ENCODE measurements around the gene DHFR2.
"Not testable (repeated sequence)": the region's sequence is repeated elsewhere in the genome, so short reads cannot be mapped to it uniquely, and the experiment has no call there.

Gene DHFR2

DNA sequence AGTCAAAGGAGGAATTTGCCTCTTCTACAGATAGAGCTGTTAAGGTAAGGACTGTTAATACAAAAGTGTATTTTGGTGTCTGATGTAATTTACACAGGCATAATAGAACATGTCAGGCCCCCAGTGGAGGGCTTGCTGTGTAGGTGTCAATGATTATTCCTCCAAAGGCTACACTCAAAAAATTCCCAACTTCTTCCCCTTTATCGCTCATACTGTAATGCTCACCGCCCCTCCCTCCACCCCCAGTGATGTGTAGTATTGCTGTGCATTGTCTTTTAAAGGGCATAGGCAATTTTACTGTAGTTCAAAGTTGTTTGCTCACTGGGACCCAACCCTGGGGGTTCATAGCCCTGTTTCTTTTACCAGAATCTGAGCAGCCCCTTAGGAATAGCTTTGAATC is 32.4 kb upstream of the DHFR2 start:
- DNase-seq (ENCODE audit: low read depth in 2 of 2): no peak
- no peak overlapping the region for H3K4me3 ChIP-seq (replicated peaks in 1 of 2; ENCODE audit: low read depth in 2 of 2, low read length in 2 of 2)
- TF ChIP-seq, protein P1, sequence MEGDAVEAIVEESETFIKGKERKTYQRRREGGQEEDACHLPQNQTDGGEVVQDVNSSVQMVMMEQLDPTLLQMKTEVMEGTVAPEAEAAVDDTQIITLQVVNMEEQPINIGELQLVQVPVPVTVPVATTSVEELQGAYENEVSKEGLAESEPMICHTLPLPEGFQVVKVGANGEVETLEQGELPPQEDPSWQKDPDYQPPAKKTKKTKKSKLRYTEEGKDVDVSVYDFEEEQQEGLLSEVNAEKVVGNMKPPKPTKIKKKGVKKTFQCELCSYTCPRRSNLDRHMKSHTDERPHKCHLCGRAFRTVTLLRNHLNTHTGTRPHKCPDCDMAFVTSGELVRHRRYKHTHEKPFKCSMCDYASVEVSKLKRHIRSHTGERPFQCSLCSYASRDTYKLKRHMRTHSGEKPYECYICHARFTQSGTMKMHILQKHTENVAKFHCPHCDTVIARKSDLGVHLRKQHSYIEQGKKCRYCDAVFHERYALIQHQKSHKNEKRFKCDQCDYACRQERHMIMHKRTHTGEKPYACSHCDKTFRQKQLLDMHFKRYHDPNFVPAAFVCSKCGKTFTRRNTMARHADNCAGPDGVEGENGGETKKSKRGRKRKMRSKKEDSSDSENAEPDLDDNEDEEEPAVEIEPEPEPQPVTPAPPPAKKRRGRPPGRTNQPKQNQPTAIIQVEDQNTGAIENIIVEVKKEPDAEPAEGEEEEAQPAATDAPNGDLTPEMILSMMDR (IDR thresholded peaks at IDR 0.05; ENCODE audit: low read depth, low read length): no peak

DNA sequence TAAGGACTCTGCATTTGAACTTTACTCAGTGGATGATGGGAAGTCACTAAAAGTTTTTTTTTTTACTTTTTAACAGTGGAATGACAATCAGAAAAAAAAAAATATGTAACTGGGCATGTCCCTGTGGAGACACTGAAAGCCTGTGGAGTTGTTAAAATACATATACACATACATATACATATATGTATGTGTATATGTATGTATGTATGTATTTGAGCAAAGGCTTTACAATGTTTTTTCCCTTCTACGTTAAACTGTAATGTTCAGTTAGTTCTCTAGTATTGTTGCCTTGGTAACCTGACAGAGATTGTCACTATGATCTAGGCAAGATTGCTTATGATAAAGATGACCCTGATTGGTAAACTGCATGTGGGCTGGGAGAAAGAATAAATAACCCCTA is 30.4 kb upstream of the DHFR2 start:
- H3K4me3 ChIP-seq (replicated peaks in 1 of 2; ENCODE audit: low read depth in 2 of 2, low read length in 2 of 2): no peak overlapping the region
- no peak for DNase-seq (ENCODE audit: low read depth in 2 of 2)
- TF ChIP-seq, protein P1 (IDR thresholded peaks at IDR 0.05; ENCODE audit: low read depth, low read length): no peak

DNA sequence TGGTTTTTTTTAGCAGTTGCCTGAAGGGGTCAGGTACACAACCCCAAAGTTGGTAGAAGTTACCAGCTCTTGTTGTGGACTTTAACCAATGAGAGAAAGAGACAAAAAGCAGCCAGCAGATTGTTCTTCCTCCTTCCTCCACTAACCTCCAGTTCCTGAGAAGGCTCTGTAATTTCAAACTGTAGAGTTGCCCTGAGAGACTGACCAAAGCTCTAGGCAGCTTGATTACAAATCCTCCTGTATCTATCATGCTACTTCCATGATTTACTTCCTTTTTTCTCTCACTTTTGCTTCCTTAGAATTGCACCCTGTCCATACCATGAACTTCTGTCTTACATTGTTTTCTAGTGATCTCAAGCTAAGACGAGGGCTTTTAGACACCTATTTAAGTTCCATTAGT is 29.4 kb upstream of the DHFR2 start:
- no peak overlapping the region for H3K4me3 ChIP-seq (replicated peaks in 1 of 2; ENCODE audit: low read depth in 2 of 2, low read length in 2 of 2)
- TF ChIP-seq, protein P1 (IDR thresholded peaks at IDR 0.05; ENCODE audit: low read depth, low read length): no peak
- no peak for DNase-seq (ENCODE audit: low read depth in 2 of 2)

DNA sequence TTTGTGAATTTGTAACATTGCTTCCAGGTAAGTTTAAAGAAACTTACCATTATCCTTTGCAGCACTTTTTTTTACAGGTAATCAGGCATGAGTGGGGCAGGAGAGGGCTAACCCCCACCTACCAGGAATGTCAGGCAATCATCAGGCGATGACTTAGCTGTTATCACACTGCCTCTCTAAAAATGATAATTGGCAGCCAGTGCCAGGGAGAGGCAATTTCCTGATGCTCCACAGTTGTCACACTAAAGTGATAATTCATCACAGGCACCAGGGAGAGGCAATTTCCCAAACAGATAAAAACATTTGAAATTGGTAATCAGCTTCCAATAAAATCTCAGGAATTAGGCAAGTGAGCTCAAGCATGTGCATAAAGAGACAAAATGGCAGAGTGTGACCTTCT is 26.4 kb upstream of the DHFR2 start:
- DNase-seq (ENCODE audit: low read depth in 2 of 2): no peak
- TF ChIP-seq, protein P1 (IDR thresholded peaks at IDR 0.05; ENCODE audit: low read depth, low read length): no peak
- H3K4me3 ChIP-seq (replicated peaks in 1 of 2; ENCODE audit: low read depth in 2 of 2, low read length in 2 of 2): no peak overlapping the region

DNA sequence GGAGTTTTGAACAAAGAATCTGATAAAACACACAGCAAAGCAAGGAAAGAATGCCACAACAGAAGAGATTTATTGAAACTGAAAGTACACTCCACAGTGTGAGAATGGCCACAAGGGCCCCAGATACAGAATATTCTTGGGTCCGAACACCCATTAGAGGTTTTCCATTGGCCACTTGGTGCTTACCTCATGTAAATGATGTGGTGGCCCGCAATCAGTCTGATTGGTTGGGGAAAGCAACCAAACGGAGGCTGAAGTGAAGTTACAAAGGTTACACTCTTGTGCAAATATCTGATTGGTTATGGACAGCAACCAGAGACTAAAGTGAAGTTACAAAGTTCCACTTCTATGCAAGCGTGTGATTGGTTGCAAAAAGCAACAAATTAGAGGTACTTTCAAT is 20.5 kb upstream of the DHFR2 start:
- no peak for DNase-seq (ENCODE audit: low read depth in 2 of 2)
- TF ChIP-seq, protein P1 (IDR thresholded peaks at IDR 0.05; ENCODE audit: low read depth, low read length): no peak
- H3K4me3 ChIP-seq (replicated peaks in 1 of 2; ENCODE audit: low read depth in 2 of 2, low read length in 2 of 2): no peak overlapping the region

DNA sequence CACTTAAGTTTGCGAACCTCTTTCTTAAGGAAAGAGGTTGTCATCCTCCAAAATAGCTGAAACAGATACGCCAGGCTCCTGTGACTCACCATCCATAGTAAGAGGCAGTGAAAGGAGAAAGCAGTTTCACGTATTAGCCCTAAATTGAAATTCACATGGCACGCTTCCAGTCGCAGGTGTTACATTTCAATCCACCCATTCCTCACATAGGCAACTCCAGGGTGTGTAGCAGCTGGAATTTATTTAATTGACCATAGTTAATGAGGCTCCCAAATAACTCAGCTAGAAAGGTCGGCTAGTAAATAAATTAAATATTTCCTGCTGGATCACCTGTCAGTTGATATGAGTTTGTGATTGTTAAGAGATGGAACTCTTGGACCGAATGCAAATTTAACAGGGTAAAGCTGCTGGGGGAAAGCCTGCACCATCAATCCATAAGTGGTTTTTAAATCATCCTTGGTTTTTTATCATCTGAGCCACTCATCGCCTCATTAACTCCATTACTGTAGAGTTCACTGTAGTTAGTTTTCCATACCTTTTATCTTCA is 19.7 kb upstream of the DHFR2 start:
- H3K4me3 ChIP-seq (replicated peaks in 1 of 2; ENCODE audit: low read depth in 2 of 2, low read length in 2 of 2): no peak overlapping the region
- no peak for DNase-seq (ENCODE audit: low read depth in 2 of 2)
- TF ChIP-seq, protein P1 (IDR thresholded peaks at IDR 0.05; ENCODE audit: low read depth, low read length): no peak

DNA sequence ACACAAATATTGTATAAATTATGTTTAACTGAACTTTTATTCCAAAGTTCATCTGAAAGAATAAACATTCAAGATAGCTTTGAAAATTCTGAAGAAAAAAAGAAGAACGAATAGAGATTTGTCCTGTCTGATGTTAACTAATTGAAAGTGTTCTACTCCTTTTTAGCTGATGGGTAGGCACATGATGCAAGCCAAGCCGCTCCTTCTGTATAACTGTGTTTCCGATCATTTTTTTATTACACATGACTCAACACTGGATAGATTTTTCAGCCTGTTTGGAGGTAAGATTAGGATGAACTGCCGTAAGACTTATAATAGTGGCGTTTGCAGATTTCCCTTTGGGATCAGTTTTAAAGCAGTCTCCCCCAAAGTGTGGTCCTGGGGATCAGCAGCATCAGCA is 19.2 kb upstream of the DHFR2 start:
- TF ChIP-seq, protein P1 (IDR thresholded peaks at IDR 0.05; ENCODE audit: low read depth, low read length): no peak

DNA sequence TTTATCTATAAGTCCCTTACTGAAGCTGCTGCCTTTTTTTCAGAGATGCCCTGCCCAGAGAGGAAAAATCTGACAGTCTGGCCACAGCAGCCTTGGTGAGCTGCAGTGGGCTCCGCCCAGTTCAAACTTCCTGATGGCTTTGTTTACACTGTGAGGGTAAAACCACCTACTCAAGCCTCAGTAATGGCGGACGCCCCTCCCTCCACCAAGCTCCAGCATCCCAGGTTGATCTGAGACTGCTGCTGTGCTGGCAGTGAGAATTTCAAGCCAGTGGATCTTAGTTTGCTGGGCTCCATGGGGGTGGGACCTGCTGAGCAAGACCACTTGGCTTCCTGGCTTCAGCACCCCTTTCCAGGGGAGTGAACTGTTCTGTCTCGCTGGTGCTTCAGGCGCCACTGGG is 17.8 kb upstream of the DHFR2 start:
- not testable (repeated sequence) for H3K4me3 ChIP-seq (replicated peaks in 1 of 2; ENCODE audit: low read depth in 2 of 2, low read length in 2 of 2); DNase-seq (ENCODE audit: low read depth in 2 of 2)

More for the DNA sequence above, 19.2 kb upstream of the DHFR2 start:
- no peak for DNase-seq (ENCODE audit: low read depth in 2 of 2)
- H3K4me3 ChIP-seq (replicated peaks in 1 of 2; ENCODE audit: low read depth in 2 of 2, low read length in 2 of 2): no peak overlapping the region

Data from cardiac fibroblast (primary cell).